ENCODE data around the gene CAMK2A.
A peak's percentile ranks its signal among the peaks of the same experiment; 100 is the strongest.

CAMK2A gene

DNA sequence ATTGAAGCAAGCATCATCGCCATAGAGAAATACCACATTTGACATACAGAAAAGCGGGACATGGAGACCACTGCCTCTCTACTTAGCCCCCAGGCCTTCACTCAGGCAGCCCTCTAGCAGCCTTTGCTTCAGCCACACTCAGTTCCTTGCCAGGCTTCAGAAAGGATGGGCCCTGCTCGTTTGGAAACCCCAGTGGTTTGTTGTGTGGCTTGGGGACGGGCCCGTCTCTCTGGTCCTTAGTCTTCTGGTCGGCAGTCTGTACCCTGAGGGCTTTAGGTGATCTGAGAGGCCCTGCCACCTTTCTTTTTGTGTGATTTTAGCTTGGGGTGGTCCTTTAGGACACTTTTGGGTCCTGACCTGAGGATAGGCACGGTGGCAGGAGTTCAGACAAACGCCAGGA lies 34.2 kb upstream of the CAMK2A start:
- peaks cover 27% of the 10 kb centered on the region for H3K4me1 ChIP-seq (ENCODE audit: control insufficient read depth, insufficient read depth, low read length)
- H3K36me3 ChIP-seq (ENCODE audit: control insufficient read depth, insufficient read depth, low read length, severe bottlenecking) = no peaks in the 10 kb centered on the region
- H3K27me3 ChIP-seq (replicated peaks; ENCODE audit: control insufficient read depth, insufficient read depth, low read length) = peaks cover 4% of the 10 kb centered on the region
- H3K9ac ChIP-seq (ENCODE audit: low read length) = no peak overlapping the region
- DNase-seq (ENCODE audit: low read depth) = no peak
- H3K4me3 ChIP-seq (ENCODE audit: low read length) = no peak overlapping the region
- H3K9me3 ChIP-seq (ENCODE audit: control insufficient read depth, low read length) = no peaks in the 10 kb centered on the region

- no peak for DNase-seq (ENCODE audit: low read depth)
- no peak overlapping the region for H3K4me3 ChIP-seq (ENCODE audit: low read length)
- no peaks in the 10 kb centered on the region for H3K9me3 ChIP-seq (ENCODE audit: control insufficient read depth, low read length)
- H3K27me3 ChIP-seq (replicated peaks; ENCODE audit: control insufficient read depth, insufficient read depth, low read length) = peaks cover 4% of the 10 kb centered on the region
- H3K36me3 ChIP-seq (ENCODE audit: control insufficient read depth, insufficient read depth, low read length, severe bottlenecking) = no peaks in the 10 kb centered on the region
- peaks cover 29% of the 10 kb centered on the region for H3K4me1 ChIP-seq (ENCODE audit: control insufficient read depth, insufficient read depth, low read length)
- H3K9ac ChIP-seq (ENCODE audit: low read length) = no peak overlapping the region
These were observed 33.5 kb upstream of the CAMK2A start for GRCh38 chr5:150323092-150323491.

DNA sequence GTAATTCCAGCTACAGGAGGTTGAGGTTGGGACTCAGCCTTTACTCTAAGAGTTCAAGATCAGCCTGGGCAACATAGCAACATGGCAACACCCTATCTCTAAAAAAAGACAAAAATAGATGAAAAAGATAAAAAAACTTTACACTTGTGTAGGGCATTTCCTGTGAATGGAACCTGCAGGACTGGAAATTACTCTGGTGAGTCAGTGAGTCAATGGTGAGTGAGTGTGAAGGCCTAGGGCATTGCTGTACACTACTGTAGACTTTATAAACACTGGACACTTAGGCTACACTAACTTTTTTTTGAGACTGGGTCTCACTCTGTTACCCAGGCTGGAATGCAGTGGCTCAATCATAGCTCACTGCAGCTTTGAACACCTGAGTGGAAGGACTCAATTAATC lies 32.6 kb upstream of the CAMK2A start:
- Histone ChIP-seq H3K4me1 (ENCODE audit: control insufficient read depth, insufficient read depth, low read length) (peaks cover 37% of the 10 kb centered on the region), H3K27me3 (replicated peaks; ENCODE audit: control insufficient read depth, insufficient read depth, low read length) (no peaks in the 10 kb centered on the region), H3K4me3 (ENCODE audit: low read length) (no peak overlapping the region), H3K9me3 (ENCODE audit: control insufficient read depth, low read length) (no peaks in the 10 kb centered on the region), H3K36me3 (ENCODE audit: control insufficient read depth, insufficient read depth, low read length, severe bottlenecking) (no peaks in the 10 kb centered on the region), H3K9ac (ENCODE audit: low read length) (no peak overlapping the region)
- DNase-seq (ENCODE audit: low read depth) = no peak

DNA sequence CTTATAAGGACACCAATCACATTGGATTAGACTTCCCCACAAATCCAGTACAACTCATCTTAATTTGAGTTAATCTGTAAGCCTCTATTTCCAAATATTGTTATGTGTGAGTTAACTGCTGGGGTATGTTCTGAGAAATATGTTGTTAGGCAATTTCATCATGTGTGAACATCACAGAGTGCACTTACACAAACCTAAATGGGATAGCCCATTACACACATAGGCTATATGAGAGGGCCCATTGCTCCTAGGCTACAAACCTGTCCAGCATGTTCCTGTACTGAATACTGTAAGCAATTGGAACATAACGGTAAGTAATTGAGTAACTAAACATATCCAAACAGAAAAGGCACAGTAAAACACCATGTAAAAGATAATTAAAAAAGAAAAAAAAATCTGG lies 32.2 kb upstream of the CAMK2A start:
- Histone ChIP-seq H3K9ac (ENCODE audit: low read length) (no peak overlapping the region), H3K4me3 (ENCODE audit: low read length) (no peak overlapping the region), H3K9me3 (ENCODE audit: control insufficient read depth, low read length) (no peaks in the 10 kb centered on the region), H3K27me3 (replicated peaks; ENCODE audit: control insufficient read depth, insufficient read depth, low read length) (no peaks in the 10 kb centered on the region), H3K36me3 (ENCODE audit: control insufficient read depth, insufficient read depth, low read length, severe bottlenecking) (no peaks in the 10 kb centered on the region), H3K4me1 (ENCODE audit: control insufficient read depth, insufficient read depth, low read length) (peaks cover 42% of the 10 kb centered on the region)
- DNase-seq (ENCODE audit: low read depth) = no peak

- DNase-seq (ENCODE audit: low read depth) = no peak
- Histone ChIP-seq H3K9ac (ENCODE audit: low read length) (no peak overlapping the region), H3K9me3 (ENCODE audit: control insufficient read depth, low read length) (no peaks in the 10 kb centered on the region), H3K4me1 (ENCODE audit: control insufficient read depth, insufficient read depth, low read length) (peaks cover 43% of the 10 kb centered on the region), H3K4me3 (ENCODE audit: low read length) (no peak overlapping the region), H3K36me3 (ENCODE audit: control insufficient read depth, insufficient read depth, low read length, severe bottlenecking) (no peaks in the 10 kb centered on the region), H3K27me3 (replicated peaks; ENCODE audit: control insufficient read depth, insufficient read depth, low read length) (no peaks in the 10 kb centered on the region)
These were observed 31.6 kb upstream of the CAMK2A start for GRCh38 chr5:150321211-150321610.

- no peaks in the 10 kb centered on the region for H3K36me3 ChIP-seq (ENCODE audit: control insufficient read depth, insufficient read depth, low read length, severe bottlenecking)
- DNase-seq (ENCODE audit: low read depth) = peak; percentile 78
- no peaks in the 10 kb centered on the region for H3K27me3 ChIP-seq (replicated peaks; ENCODE audit: control insufficient read depth, insufficient read depth, low read length)
- H3K9me3 ChIP-seq (ENCODE audit: control insufficient read depth, low read length) = no peaks in the 10 kb centered on the region
- H3K4me3 ChIP-seq (ENCODE audit: low read length) = no peak overlapping the region
- peaks cover 43% of the 10 kb centered on the region for H3K4me1 ChIP-seq (ENCODE audit: control insufficient read depth, insufficient read depth, low read length)
- H3K9ac ChIP-seq (ENCODE audit: low read length) = no peak overlapping the region
These were observed 30.6 kb upstream of the CAMK2A start for GRCh38 chr5:150320044-150320613.

- Histone ChIP-seq H3K36me3 (ENCODE audit: control insufficient read depth, insufficient read depth, low read length, severe bottlenecking) (no peaks in the 10 kb centered on the region), H3K27me3 (replicated peaks; ENCODE audit: control insufficient read depth, insufficient read depth, low read length) (no peaks in the 10 kb centered on the region), H3K9ac (ENCODE audit: low read length) (no peak overlapping the region), H3K4me3 (ENCODE audit: low read length) (no peak overlapping the region), H3K9me3 (ENCODE audit: control insufficient read depth, low read length) (no peaks in the 10 kb centered on the region), H3K4me1 (ENCODE audit: control insufficient read depth, insufficient read depth, low read length) (peaks cover 43% of the 10 kb centered on the region)
- no peak for DNase-seq (ENCODE audit: low read depth)
These were observed 29.9 kb upstream of the CAMK2A start for GRCh38 chr5:150319484-150319790.

GRCh38 chr5:150318613-150319483 lies 29.3 kb upstream of the CAMK2A start:
- no peaks in the 10 kb centered on the region for H3K36me3 ChIP-seq (ENCODE audit: control insufficient read depth, insufficient read depth, low read length, severe bottlenecking)
- no peak overlapping the region for H3K9ac ChIP-seq (ENCODE audit: low read length)
- DNase-seq (ENCODE audit: low read depth) = no peak
- no peaks in the 10 kb centered on the region for H3K27me3 ChIP-seq (replicated peaks; ENCODE audit: control insufficient read depth, insufficient read depth, low read length)
- peaks cover 43% of the 10 kb centered on the region for H3K4me1 ChIP-seq (ENCODE audit: control insufficient read depth, insufficient read depth, low read length)
- H3K9me3 ChIP-seq (ENCODE audit: control insufficient read depth, low read length) = no peaks in the 10 kb centered on the region
- H3K4me3 ChIP-seq (ENCODE audit: low read length) = no peak overlapping the region

DNA sequence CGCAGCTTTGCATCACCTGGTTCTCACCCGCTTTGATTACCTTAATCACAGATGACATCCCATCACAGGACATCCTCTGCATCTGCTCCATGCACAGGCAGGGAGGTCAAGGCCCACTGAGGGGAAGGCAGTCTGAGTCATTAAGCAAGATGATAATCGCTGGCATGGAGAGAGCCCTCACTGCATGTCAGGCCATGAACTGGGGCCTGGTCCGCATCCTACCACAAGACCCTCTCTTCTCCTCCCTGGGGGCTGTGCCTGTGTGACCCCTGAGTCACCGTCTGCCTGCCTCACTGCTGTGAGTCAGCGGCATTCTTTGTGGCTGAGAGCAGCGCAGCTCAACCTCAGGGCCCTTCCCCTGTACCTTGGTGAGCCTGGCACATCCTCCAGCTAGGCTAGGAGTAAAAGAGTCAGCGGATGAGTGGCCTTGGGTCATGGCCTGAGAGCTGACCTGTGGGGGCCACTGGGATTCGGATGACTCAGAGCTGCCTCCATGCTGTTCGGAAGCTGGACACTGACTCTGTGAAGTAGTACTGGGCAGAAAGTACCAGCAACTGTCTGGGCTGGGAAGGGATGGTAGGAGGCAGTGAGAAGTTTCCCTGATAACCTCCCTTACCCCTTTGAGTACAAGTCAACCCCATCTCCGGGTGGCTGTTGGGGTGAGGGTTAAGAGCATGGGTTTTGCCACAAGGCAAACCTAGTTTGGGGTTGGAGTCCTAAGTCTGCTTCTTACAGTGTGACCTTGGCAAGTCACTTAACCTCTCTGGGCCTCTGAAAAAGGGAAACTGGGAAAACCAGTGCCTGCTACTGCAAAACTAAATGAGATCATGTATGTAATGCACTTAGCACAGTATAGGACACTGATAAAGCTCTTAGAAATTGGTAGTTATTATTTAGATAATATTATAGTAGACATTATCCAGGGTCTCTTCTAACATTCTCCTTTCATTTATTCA lies 27.8 kb upstream of the CAMK2A start:
- no peak overlapping the region for H3K9ac ChIP-seq (ENCODE audit: low read length)
- H3K36me3 ChIP-seq (ENCODE audit: control insufficient read depth, insufficient read depth, low read length, severe bottlenecking) = no peaks in the 10 kb centered on the region
- H3K9me3 ChIP-seq (ENCODE audit: control insufficient read depth, low read length) = no peaks in the 10 kb centered on the region
- peaks cover 43% of the 10 kb centered on the region for H3K4me1 ChIP-seq (ENCODE audit: control insufficient read depth, insufficient read depth, low read length)
- no peak overlapping the region for H3K4me3 ChIP-seq (ENCODE audit: low read length)
- H3K27me3 ChIP-seq (replicated peaks; ENCODE audit: control insufficient read depth, insufficient read depth, low read length) = no peaks in the 10 kb centered on the region
- DNase-seq (ENCODE audit: low read depth) = peak; percentile 92

DNA sequence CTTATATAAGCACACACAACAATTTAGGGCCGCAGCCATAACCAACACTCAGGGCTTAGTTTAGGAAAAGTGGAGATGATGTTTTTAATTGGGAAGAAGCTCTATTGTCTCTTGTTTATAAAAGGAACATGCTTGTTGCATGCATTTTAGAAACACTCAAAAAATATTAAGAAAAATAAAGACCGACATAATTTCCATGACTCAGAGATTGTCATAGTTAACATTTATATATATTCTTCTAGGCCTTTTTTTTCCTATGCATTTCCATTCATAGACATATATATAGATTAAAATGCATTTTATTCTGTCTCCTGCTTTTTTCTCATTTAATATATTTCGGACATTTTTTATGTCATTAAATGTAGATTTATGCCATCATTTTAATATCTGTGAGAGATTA lies 26.7 kb upstream of the CAMK2A start:
- Histone ChIP-seq H3K27me3 (replicated peaks; ENCODE audit: control insufficient read depth, insufficient read depth, low read length) (no peaks in the 10 kb centered on the region), H3K4me1 (ENCODE audit: control insufficient read depth, insufficient read depth, low read length) (peaks cover 43% of the 10 kb centered on the region), H3K9me3 (ENCODE audit: control insufficient read depth, low read length) (no peaks in the 10 kb centered on the region), H3K36me3 (ENCODE audit: control insufficient read depth, insufficient read depth, low read length, severe bottlenecking) (no peaks in the 10 kb centered on the region), H3K4me3 (ENCODE audit: low read length) (no peak overlapping the region), H3K9ac (ENCODE audit: low read length) (no peak overlapping the region)
- DNase-seq (ENCODE audit: low read depth) = peak; percentile 29

GRCh38 chr5:150315245-150315644 lies 25.7 kb upstream of the CAMK2A start:
- DNase-seq (ENCODE audit: low read depth) = no peak
- Histone ChIP-seq H3K36me3 (ENCODE audit: control insufficient read depth, insufficient read depth, low read length, severe bottlenecking) (no peaks in the 10 kb centered on the region), H3K9ac (ENCODE audit: low read length) (no peak overlapping the region), H3K27me3 (replicated peaks; ENCODE audit: control insufficient read depth, insufficient read depth, low read length) (no peaks in the 10 kb centered on the region), H3K9me3 (ENCODE audit: control insufficient read depth, low read length) (no peaks in the 10 kb centered on the region), H3K4me1 (ENCODE audit: control insufficient read depth, insufficient read depth, low read length) (peaks cover 36% of the 10 kb centered on the region), H3K4me3 (ENCODE audit: low read length) (no peak overlapping the region)
